HEK293 (cell line): ENCODE data around the gene IL9.

Source experiments
- CTCF ChIA-PET: fragments of 350-600 bp; formaldehyde crosslinking; extraction: SDS; loops from one replicate; lab custom pipeline; 2021; ENCODE audit warnings: antibody characterized with exemption; lab: Yijun Ruan, JAX
- POLR2A ChIA-PET: fragments of 300-600 bp; formaldehyde crosslinking; extraction: SDS; loops from one replicate; lab custom pipeline; 2020; ENCODE audit warnings: antibody characterized with exemption, inconsistent platforms; lab: Yijun Ruan, JAX
- H3K27ac ChIP-seq: fragments of 200-500 bp; sonication (Bioruptor generic); 2 replicates; pipeline ENCODE4 v1.5.1; 2014; ENCODE audit warnings: low read depth, low read length, control low read depth, inconsistent platforms; ENCODE audit errors: extremely low read depth
- H3K36me3 ChIP-seq, 2 experiments: fragments of 200-500 bp in 1 of 2; sonication (Bioruptor generic) in 1 of 2; 1 replicate in 1 of 2; 2 replicates in 1 of 2; pipeline ENCODE4 v1.5.1; 2014 to 2017; ENCODE audit warnings: inconsistent platforms in 2 of 2, low read length in 2 of 2; ENCODE audit not compliant: control insufficient read depth in 2 of 2, insufficient read depth in 1 of 2
- H3K4me1 ChIP-seq: fragments of 200-500 bp; sonication (Bioruptor generic); 2 replicates; pipeline ENCODE4 v1.5.1; 2014; ENCODE audit warnings: mild to moderate bottlenecking, low read length, inconsistent platforms; ENCODE audit not compliant: control insufficient read depth, insufficient read depth
- H3K4me3 ChIP-seq: 2 replicates; pipeline ENCODE4 v1.5.1; 2011; ENCODE audit warnings: low read depth, mild to moderate bottlenecking, control low read depth, low read length, moderate library complexity
- H3K9me3 ChIP-seq: fragments of 200-500 bp; sonication (Bioruptor generic); 2 replicates; pipeline ENCODE4 v1.5.1; 2014; ENCODE audit warnings: low read depth, low read length, inconsistent platforms; ENCODE audit not compliant: control insufficient read depth, insufficient read depth
- BCL11A ChIP-seq: fragments of 450-650 bp; formaldehyde crosslinking; IDR thresholded peaks from 2 replicates; pipeline ENCODE4 v1.5.1; 2016; ENCODE audit warnings: low read depth, missing biosample characterization, missing genetic modification characterization
- FEZF1 ChIP-seq: fragments of 450-650 bp; formaldehyde crosslinking; IDR thresholded peaks from 2 replicates; pipeline ENCODE4 v1.5.1; 2016; ENCODE audit warnings: missing biosample characterization, missing genetic modification characterization
- OVOL3 ChIP-seq: fragments of 450-650 bp; formaldehyde crosslinking; IDR thresholded peaks from 2 replicates; pipeline ENCODE4 v1.5.1; 2016; ENCODE audit warnings: missing biosample characterization, missing genetic modification characterization
- SCRT1 ChIP-seq: fragments of 450-650 bp; formaldehyde crosslinking; IDR thresholded peaks from 2 replicates; pipeline ENCODE4 v1.5.1; 2016; ENCODE audit warnings: missing biosample characterization, missing genetic modification characterization, borderline replicate concordance
- SCRT2 ChIP-seq: fragments of 450-650 bp; formaldehyde crosslinking; IDR thresholded peaks from 2 replicates; pipeline ENCODE4 v1.5.1; 2016; ENCODE audit warnings: missing biosample characterization, missing genetic modification characterization
- ZEB2 ChIP-seq: fragments of 450-650 bp; formaldehyde crosslinking; IDR thresholded peaks from 2 replicates; pipeline ENCODE4 v1.5.1; 2016; ENCODE audit warnings: missing biosample characterization, missing genetic modification characterization
- ZNF133 ChIP-seq: fragments of 450-650 bp; formaldehyde crosslinking; IDR thresholded peaks from 2 replicates; pipeline ENCODE4 v1.5.1; 2016; ENCODE audit warnings: missing biosample characterization, missing genetic modification characterization
- ZNF211 ChIP-seq: fragments of 450-650 bp; formaldehyde crosslinking; IDR thresholded peaks from 2 replicates; pipeline ENCODE4 v1.5.1; 2016; ENCODE audit warnings: low read depth, missing biosample characterization, missing genetic modification characterization
- ZNF341 ChIP-seq: fragments of 450-650 bp; formaldehyde crosslinking; IDR thresholded peaks from 2 replicates; pipeline ENCODE4; 2016; ENCODE audit warnings: low read depth, missing biosample characterization, missing genetic modification characterization
- ZNF350 ChIP-seq: fragments of 450-650 bp; formaldehyde crosslinking; IDR thresholded peaks from 2 replicates; pipeline ENCODE4 v1.5.0; 2017; ENCODE audit warnings: missing biosample characterization, mild to moderate bottlenecking, missing genetic modification characterization
- ZNF404 ChIP-seq: fragments of 450-650 bp; formaldehyde crosslinking; IDR thresholded peaks from 2 replicates; pipeline ENCODE4 v1.5.1; 2017; ENCODE audit warnings: missing biosample characterization, missing genetic modification characterization
- ZNF416 ChIP-seq: fragments of 450-650 bp; formaldehyde crosslinking; IDR thresholded peaks from 2 replicates; pipeline ENCODE4 v1.5.1; 2016; ENCODE audit warnings: missing biosample characterization, missing genetic modification characterization
- ZNF433 ChIP-seq: fragments of 450-650 bp; formaldehyde crosslinking; IDR thresholded peaks from 2 replicates; pipeline ENCODE4 v1.5.1; 2016; ENCODE audit warnings: missing biosample characterization, missing genetic modification characterization, low read depth
- ZNF549 ChIP-seq: fragments of 450-650 bp; IDR thresholded peaks from 2 replicates; pipeline ENCODE4 v1.5.1; 2018; ENCODE audit warnings: missing biosample characterization, missing genetic modification characterization, mild to moderate bottlenecking, inconsistent platforms, moderate library complexity
- ZNF571 ChIP-seq: fragments of 450-650 bp; formaldehyde crosslinking; IDR thresholded peaks from 2 replicates; pipeline ENCODE4 v1.5.0; 2017; ENCODE audit warnings: missing biosample characterization, missing genetic modification characterization
- ZNF776 ChIP-seq: fragments of 450-650 bp; formaldehyde crosslinking; IDR thresholded peaks from 2 replicates; pipeline ENCODE4 v1.5.0; 2017; ENCODE audit warnings: missing biosample characterization, missing genetic modification characterization, borderline replicate concordance
- ZNF791 ChIP-seq: fragments of 450-650 bp; formaldehyde crosslinking; IDR thresholded peaks from 2 replicates; pipeline ENCODE4 v1.5.1; 2016; ENCODE audit warnings: missing biosample characterization, missing genetic modification characterization
- ZNF792 ChIP-seq: fragments of 450-650 bp; formaldehyde crosslinking; IDR thresholded peaks from 2 replicates; pipeline ENCODE4 v1.5.1; 2016; ENCODE audit warnings: missing biosample characterization, missing genetic modification characterization
- ZSCAN30 ChIP-seq: fragments of 450-650 bp; IDR thresholded peaks from 2 replicates; pipeline ENCODE4 v1.5.1; 2018; ENCODE audit warnings: missing biosample characterization, mild to moderate bottlenecking, missing genetic modification characterization, moderate library complexity
- ZXDB ChIP-seq: fragments of 450-650 bp; formaldehyde crosslinking; IDR thresholded peaks from 2 replicates; pipeline ENCODE4 v1.5.1; 2016; ENCODE audit warnings: missing biosample characterization, missing genetic modification characterization
- TF ChIP-seq, protein P1 (sequence below): fragments of 450-650 bp; formaldehyde crosslinking; IDR thresholded peaks from 2 replicates; pipeline ENCODE4 v1.5.1; 2016; ENCODE audit warnings: missing biosample characterization, missing genetic modification characterization
- TF ChIP-seq, protein P2 (sequence below): fragments of 450-650 bp; formaldehyde crosslinking; IDR thresholded peaks from 2 replicates; pipeline ENCODE4 v1.5.1; 2016; ENCODE audit warnings: missing biosample characterization, missing genetic modification characterization, low read depth
- TF ChIP-seq, protein P3 (sequence below): fragments of 450-650 bp; formaldehyde crosslinking; IDR thresholded peaks from 2 replicates; pipeline ENCODE4 v1.5.1; 2016; ENCODE audit warnings: missing biosample characterization, missing genetic modification characterization
- TF ChIP-seq, protein P4 (sequence below): fragments of 450-650 bp; formaldehyde crosslinking; IDR thresholded peaks from 2 replicates; pipeline ENCODE4 v1.5.1; 2016; ENCODE audit warnings: missing biosample characterization, missing genetic modification characterization
- TF ChIP-seq, protein P5 (sequence below): fragments of 450-650 bp; formaldehyde crosslinking; IDR thresholded peaks from 2 replicates; pipeline ENCODE4 v1.5.1; 2017; ENCODE audit warnings: missing biosample characterization, missing genetic modification characterization

The IL9 gene

DNA sequence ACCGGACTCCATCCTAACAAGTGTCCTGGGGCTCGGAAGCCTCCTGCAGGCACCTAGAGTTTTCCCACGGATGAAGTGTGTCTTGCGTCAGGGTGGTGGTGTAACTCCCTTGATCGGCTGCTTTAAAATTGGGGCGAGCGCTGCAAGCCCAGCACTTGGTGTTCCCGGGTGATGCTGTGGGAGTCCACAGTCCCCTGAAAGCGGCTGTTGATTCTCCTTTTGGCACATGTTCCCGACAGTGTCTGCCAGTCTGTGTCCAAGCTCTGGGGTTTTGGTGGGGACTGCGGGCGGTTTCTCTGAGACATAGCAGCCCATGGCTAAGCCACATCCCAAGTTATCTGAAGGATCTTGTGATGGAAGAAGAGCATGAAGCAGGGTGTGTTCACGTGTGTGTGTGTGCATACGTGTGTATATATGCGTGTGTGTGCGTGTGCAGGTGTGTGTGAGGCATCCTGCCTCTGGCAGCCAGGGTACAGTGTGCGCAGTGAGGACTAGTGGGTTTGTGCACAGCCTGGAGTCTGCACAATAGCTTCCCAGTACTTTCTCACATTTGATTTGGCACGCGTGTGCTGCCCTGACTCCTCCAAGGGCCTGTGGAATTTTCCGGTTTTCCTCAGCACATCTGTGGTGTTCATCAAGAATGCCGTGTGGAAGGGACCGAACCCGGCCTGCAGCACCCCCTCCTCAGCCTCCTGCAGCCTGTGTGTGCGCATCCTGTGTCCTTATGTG lies 44.3 kb downstream of the IL9 start (continued):
- no peak for TF ChIP-seq ZNF133 (tag by site-specific recombination)
- no peak for TF ChIP-seq OVOL3 (tag by site-specific recombination)

DNA sequence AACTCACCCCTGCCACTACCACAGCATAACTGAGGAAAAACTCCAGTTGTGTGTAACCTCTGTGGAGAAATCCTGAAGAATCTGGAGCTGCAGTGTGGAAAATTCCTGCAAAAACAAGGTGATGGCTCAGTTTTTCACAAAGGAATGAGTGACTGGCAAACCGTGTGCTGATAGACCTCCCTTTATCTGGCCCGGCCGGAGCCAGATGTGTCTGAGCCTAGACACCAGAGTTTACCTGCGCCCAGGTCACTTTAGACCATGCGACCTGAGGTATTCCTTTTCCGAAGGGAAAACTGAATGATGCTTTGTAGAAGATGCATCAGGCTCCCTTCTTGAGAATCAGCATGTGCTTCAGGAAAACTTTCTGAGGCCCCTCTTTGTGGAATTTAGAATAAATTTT lies 45.0 kb downstream of the IL9 start:
- Histone ChIP-seq H3K9me3 (no peaks in the 10 kb centered on the region), H3K4me1 (no peaks in the 10 kb centered on the region), H3K36me3 (no peaks in the 10 kb centered on the region), H3K27ac (no peak overlapping the region), H3K4me3 (no peak overlapping the region)
- TF ChIP-seq SCRT1 (no peak), SCRT2 (tag by site-specific recombination) (no peak), ZNF571 (no peak), ZNF791 (no peak), ZNF792 (tag by site-specific recombination) (no peak), ZNF433 (tag by site-specific recombination) (no peak), ZXDB (no peak), ZNF350 (tag by site-specific recombination) (no peak), ZNF341 (no peak), ZSCAN30 (tag by site-specific recombination) (no peak), ZNF416 (tag by site-specific recombination) (no peak)
- TF ChIP-seq, protein P1, sequence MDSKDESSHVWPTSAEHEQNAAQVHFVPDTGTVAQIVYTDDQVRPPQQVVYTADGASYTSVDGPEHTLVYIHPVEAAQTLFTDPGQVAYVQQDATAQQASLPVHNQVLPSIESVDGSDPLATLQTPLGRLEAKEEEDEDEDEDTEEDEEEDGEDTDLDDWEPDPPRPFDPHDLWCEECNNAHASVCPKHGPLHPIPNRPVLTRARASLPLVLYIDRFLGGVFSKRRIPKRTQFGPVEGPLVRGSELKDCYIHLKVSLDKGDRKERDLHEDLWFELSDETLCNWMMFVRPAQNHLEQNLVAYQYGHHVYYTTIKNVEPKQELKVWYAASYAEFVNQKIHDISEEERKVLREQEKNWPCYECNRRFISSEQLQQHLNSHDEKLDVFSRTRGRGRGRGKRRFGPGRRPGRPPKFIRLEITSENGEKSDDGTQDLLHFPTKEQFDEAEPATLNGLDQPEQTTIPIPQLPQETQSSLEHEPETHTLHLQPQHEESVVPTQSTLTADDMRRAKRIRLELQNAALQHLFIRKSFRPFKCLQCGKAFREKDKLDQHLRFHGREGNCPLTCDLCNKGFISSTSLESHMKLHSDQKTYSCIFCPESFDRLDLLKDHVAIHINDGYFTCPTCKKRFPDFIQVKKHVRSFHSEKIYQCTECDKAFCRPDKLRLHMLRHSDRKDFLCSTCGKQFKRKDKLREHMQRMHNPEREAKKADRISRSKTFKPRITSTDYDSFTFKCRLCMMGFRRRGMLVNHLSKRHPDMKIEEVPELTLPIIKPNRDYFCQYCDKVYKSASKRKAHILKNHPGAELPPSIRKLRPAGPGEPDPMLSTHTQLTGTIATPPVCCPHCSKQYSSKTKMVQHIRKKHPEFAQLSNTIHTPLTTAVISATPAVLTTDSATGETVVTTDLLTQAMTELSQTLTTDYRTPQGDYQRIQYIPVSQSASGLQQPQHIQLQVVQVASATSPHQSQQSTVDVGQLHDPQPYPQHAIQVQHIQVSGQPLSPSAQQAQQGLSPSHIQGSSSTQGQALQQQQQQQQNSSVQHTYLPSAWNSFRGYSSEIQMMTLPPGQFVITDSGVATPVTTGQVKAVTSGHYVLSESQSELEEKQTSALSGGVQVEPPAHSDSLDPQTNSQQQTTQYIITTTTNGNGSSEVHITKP (tag by site-specific recombination): no peak
- TF ChIP-seq, protein P2, sequence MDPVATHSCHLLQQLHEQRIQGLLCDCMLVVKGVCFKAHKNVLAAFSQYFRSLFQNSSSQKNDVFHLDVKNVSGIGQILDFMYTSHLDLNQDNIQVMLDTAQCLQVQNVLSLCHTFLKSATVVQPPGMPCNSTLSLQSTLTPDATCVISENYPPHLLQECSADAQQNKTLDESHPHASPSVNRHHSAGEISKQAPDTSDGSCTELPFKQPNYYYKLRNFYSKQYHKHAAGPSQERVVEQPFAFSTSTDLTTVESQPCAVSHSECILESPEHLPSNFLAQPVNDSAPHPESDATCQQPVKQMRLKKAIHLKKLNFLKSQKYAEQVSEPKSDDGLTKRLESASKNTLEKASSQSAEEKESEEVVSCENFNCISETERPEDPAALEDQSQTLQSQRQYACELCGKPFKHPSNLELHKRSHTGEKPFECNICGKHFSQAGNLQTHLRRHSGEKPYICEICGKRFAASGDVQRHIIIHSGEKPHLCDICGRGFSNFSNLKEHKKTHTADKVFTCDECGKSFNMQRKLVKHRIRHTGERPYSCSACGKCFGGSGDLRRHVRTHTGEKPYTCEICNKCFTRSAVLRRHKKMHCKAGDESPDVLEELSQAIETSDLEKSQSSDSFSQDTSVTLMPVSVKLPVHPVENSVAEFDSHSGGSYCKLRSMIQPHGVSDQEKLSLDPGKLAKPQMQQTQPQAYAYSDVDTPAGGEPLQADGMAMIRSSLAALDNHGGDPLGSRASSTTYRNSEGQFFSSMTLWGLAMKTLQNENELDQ (tag by site-specific recombination): no peak
- TF ChIP-seq, protein P3, sequence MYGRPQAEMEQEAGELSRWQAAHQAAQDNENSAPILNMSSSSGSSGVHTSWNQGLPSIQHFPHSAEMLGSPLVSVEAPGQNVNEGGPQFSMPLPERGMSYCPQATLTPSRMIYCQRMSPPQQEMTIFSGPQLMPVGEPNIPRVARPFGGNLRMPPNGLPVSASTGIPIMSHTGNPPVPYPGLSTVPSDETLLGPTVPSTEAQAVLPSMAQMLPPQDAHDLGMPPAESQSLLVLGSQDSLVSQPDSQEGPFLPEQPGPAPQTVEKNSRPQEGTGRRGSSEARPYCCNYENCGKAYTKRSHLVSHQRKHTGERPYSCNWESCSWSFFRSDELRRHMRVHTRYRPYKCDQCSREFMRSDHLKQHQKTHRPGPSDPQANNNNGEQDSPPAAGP (tag by site-specific recombination): no peak
- ChIA-PET POLR2A (no interaction called here), CTCF (interaction anchor here (1.2 kb wide), 1 partner anchor 380 kb away, joined by 3 read pairs; no protein-coding TSS in a partner anchor)

DNA sequence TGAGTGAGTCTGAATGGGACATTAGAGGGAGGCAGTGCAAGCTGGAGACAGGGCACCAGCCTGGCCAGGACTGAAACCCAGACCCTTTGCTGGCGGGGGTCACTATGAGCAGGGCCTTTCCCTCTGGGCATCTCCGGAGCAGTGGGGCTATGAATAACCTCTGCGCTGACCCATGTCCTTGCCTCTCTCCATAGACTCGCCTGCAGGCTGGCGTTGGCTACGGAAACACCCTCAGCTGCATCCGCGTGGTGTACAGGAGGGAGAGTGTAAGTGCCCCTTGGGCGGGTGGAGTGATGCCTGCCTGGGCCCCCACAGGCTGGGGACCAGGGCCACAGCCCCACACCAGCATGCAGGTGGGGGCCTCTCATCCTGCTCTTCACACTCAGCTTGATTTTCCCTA lies 45.4 kb downstream of the IL9 start:
- Histone ChIP-seq H3K27ac (no peak overlapping the region), H3K9me3 (no peaks in the 10 kb centered on the region), H3K4me1 (no peaks in the 10 kb centered on the region), H3K36me3 (no peaks in the 10 kb centered on the region), H3K4me3 (no peak overlapping the region)
- POLR2A ChIA-PET: no interaction called here
- CTCF ChIA-PET: interaction anchor here (1.2 kb wide), 1 partner anchor 380 kb away, joined by 3 read pairs; no protein-coding TSS in a partner anchor
- no peak for TF ChIP-seq ZNF776 (tag by site-specific recombination)
- no peak for TF ChIP-seq BCL11A (tag by site-specific recombination)
- TF ChIP-seq FEZF1: no peak
- TF ChIP-seq, protein P4, sequence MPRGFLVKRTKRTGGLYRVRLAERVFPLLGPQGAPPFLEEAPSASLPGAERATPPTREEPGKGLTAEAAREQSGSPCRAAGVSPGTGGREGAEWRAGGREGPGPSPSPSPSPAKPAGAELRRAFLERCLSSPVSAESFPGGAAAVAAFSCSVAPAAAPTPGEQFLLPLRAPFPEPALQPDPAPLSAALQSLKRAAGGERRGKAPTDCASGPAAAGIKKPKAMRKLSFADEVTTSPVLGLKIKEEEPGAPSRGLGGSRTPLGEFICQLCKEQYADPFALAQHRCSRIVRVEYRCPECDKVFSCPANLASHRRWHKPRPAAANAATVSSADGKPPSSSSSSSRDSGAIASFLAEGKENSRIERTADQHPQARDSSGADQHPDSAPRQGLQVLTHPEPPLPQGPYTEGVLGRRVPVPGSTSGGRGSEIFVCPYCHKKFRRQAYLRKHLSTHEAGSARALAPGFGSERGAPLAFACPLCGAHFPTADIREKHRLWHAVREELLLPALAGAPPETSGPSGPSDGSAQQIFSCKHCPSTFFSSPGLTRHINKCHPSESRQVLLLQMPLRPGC (tag by site-specific recombination): no peak
- no peak for TF ChIP-seq ZEB2 (tag by site-specific recombination)
- no peak for TF ChIP-seq ZNF211
- TF ChIP-seq, protein P5, sequence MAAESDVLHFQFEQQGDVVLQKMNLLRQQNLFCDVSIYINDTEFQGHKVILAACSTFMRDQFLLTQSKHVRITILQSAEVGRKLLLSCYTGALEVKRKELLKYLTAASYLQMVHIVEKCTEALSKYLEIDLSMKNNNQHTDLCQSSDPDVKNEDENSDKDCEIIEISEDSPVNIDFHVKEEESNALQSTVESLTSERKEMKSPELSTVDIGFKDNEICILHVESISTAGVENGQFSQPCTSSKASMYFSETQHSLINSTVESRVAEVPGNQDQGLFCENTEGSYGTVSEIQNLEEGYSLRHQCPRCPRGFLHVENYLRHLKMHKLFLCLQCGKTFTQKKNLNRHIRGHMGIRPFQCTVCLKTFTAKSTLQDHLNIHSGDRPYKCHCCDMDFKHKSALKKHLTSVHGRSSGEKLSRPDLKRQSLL (tag by site-specific recombination): no peak
- no peak for TF ChIP-seq ZNF416 (tag by site-specific recombination)
- TF ChIP-seq ZNF549 (tag by site-specific recombination): no peak
- TF ChIP-seq ZNF404 (tag by site-specific recombination): no peak
